Activated CD4-positive, CD25-positive, alpha-beta regulatory T cell treated with anti-CD3 and anti-CD28 coated beads, Interleukin-2, amount 50 U/mL, for 24 hours (primary cell): ENCODE measurements around the gene KRT81.
"Not testable (repeated sequence)": the region's sequence is repeated elsewhere in the genome, so short reads cannot be mapped to it uniquely, and the experiment has no call there.

Source experiments
- ATAC-seq, 2 donors: fragments of 150-1000 bp; cut with Tn5 transposase; one replicate each; pipeline ENCODE4 v1.10.0; 2021; ENCODE audit warnings: mild to moderate bottlenecking in 1 of 2, moderate library complexity in 1 of 2

KRT81 gene

GRCh38 chr12:52295663-52296062 is 4.3 kb upstream of the KRT81 start:
- no peak for ATAC-seq

DNA sequence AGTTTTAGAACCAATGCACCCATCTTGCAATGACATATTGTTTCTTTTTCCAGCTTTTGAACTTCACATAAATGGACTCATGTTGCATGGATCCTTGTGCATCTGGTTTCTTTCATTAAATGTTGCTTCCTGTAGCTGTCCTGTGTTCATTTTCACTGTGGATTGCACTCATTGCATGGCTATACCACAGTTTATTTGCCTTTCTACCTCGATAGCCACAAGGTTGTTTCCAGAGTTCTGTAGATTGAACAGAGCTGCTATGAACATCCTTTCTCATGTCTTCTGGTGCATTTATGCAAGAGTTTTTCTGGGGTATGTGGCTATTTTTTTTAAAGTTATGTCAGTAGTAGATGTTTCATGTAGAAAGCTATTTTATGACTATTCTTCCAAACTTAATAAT is 3.5 kb upstream of the KRT81 start:
- no peak for ATAC-seq

DNA sequence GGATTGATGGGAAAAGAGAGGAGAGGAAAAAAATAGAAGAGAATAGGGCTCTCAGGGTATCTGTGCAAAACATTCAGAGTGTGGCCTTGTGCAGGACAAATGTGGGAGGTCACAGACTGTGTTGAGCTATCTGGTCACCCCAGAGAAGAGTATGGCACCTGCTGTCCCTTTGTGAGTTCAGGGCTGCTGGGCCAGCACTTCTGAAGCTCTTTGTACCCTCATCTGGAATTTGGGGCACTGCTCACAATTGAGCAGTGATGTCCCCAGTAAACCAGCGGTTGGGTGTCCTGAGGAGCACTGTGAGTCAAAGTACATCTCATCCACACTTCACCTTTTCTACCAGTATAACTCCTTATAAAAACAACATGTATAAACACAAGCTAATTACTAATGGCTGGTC is 2.6 kb upstream of the KRT81 start:
- ATAC-seq = no peak

- not testable (repeated sequence) for ATAC-seq
These were observed 725 bp downstream of the KRT81 start for GRCh38 chr12:52290483-52291134.

DNA sequence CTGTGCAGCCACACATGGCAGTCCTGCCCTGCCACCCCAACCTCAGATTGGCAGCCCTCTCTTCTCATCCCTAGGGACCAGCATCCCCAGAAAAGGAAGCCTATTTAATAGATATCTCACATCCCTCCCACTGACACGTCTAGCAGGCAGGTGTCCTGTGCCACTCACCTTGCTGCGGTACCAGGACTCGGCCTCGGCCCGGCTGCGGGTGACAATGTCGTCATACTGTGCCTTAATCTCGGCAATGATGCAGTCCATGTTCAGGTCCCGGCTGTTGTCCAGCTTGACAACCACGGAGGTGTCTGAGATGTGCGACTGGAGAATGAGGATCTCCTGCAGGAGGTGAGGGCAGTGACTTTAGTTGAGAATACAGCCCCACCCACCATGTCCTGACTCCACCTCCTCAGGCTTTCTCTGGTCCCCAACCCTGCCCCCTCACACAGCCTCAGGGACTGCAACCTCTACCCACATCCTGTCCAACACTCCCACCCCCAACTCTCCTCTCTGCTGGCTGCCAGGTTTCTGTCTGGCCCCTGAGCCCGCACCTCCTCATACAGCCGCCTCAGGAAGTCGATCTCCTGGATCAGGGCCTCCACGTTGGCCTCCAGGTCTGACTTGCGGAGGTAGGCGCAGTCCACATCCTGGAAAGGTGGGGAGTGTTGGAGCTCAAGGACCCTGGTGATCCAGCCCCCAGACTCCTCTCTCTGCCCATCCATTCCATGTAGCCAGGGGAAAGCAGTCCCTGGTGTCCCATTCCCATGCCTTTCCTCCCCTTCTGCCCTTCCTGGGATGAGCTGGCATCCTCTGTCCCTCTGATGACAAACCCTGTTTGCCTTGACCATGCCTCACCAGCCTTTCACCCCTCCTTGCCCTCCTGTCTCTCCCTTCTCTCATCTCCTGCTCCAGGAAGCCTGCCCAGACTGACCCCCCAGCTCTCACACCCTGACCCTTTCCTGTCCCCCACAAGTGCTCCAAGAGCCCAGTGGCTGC is 3.2 kb downstream of the KRT81 start:
- not testable (repeated sequence) for ATAC-seq

DNA sequence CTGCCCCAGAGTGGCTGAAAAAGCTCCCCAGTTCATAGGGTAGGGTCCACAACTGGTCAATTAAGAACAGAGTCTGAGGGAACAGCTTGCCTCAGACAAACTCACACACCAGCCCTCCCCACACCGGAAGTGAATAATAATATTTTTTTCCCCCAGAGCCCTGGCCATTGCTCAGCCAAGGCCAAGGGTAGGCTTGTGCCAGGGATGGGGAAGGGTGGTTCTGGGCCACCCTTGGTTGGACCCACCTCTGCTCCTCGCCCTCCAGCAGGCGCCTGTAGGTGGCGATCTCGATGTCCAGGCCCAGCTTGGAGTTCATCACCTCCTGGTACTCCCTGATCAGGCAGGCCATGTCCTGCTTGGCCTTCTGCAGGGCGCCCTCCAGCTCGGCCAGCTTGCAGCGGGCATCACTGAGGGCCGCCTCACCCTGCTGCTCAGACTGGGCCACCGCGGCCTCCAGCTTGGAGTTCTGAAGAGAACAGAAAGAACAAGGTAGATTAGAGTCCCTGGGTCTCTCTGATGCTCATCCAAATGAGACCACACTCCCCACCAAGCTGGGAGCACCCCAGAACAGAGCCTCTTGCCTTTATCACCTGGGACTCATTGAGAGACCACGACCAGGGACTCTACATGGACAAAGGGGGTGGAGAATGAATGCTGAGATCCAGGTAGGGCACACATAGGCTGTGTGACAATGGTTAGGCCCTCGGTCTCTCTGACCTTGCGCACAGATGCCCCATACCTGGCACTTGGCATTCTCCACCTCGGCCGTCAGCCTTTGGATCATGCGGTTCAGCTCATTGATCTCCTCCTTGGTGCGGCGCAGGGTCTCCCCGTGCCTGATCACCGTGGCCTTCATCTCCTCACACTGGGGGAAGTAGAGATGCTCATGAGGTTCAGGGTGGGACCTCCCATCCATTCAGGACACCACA is 4.2 kb downstream of the KRT81 start:
- ATAC-seq = not testable (repeated sequence)

- no peak for ATAC-seq
These were observed 5.3 kb downstream of the KRT81 start for GRCh38 chr12:52285851-52286530.

DNA sequence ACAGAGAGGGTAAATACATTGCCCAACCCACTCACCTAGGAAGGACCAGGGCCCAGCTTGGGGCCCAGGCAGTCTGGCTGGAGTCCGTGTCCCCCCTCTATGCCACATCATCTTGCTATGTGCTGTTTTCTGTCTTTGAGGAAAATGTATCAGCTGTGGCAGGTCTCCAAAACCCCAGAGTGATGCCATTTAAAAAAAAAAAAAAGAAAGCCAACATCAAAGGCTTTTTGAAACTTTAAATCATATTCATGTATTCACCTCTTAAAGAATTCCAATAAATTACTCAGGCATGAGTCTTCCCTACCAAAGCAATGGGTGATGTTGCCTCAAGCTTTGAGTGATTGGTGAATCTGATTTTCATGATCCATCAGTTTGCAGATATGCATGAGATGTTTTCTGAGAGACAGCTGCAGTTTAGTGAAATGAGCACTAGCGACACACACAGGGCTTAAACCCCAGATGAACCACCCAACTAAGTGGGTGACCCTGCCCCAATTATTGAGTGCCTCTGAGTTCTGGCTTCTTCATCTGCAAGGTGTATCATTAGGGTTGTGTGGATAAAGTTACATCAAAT is 6.1 kb downstream of the KRT81 start:
- no peak for ATAC-seq

GRCh38 chr12:52284562-52285171 is 6.7 kb downstream of the KRT81 start:
- ATAC-seq = no peak

DNA sequence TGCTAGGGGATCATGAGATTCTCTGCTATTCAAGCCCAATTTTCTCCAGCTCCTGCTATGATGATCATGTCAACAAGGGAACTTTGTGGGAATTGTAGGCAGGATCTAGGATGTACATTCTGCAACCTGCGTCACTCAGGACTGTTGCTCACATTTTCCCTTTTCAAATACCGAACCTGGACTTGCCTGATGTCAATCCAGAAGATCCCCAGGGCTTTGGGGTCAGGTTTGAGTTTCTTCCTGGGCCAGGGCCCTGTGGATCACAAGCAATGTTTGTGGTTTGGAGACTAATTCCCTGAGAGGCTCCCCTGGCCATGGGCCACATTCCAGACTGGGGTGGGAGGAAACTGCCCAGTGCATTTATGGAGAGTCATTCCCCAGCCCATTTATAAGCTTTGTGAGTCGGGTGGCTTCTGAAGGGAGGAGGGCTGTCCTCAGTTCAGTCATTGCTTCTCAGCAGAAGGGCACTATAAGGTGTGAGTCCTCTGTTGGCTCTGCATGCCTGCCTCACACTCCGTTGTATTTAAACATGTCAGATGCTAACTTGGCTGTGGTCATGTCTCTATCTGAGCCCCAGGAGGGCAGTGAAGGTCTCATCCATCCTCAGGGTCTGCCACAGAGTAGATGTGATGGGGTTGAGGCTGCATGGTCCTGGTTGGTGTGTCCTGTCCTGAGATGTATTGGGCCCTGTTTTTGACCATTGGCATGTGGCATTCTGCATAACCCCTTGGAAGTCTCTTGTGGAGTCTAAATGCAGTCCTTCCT is 10.4 kb downstream of the KRT81 start:
- no peak for ATAC-seq

- no peak for ATAC-seq
These were observed 11.0 kb downstream of the KRT81 start for GRCh38 chr12:52280319-52280795.

DNA sequence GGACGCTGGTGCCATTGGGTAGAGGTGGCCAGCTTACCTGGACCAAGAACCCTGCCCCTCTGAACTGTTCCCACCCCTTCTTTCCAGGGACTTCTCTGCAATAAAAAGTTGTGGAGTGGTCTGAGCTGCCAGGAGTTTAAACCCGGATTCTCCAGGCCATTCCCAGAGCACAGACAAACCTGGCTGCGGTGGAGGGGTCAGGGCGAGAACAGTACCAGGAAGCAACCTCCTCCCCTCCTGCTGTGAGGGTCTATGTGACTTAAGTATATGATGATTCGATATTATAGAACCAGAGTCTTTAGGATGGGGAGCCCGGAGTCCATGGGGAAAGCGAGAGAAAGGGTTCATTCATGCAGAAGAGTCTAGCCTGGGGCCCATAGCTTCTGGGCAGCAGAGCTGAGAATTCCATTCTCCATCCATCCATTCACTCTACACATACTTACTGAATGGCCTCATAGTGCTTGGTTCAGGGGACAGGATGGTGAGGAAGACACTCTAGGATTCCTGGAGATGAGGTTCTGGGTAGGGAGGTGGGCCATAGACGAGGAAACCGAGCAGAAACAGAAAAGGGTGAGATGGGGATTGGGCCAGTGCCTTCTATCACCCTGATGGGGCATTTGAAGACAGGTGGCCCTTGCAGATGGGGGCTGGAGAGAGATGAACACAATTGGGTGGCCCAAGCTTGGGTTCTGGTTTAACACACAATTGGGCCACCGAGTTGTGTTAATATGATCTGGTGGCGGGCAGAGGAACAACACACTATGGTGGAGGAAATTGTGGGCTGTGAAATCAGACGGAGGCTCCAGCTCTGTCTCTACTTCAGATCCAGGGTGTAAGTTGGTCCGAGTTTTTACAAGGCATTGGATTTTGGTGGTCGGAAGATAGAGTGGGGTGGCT is 11.7 kb downstream of the KRT81 start:
- ATAC-seq = no peak

DNA sequence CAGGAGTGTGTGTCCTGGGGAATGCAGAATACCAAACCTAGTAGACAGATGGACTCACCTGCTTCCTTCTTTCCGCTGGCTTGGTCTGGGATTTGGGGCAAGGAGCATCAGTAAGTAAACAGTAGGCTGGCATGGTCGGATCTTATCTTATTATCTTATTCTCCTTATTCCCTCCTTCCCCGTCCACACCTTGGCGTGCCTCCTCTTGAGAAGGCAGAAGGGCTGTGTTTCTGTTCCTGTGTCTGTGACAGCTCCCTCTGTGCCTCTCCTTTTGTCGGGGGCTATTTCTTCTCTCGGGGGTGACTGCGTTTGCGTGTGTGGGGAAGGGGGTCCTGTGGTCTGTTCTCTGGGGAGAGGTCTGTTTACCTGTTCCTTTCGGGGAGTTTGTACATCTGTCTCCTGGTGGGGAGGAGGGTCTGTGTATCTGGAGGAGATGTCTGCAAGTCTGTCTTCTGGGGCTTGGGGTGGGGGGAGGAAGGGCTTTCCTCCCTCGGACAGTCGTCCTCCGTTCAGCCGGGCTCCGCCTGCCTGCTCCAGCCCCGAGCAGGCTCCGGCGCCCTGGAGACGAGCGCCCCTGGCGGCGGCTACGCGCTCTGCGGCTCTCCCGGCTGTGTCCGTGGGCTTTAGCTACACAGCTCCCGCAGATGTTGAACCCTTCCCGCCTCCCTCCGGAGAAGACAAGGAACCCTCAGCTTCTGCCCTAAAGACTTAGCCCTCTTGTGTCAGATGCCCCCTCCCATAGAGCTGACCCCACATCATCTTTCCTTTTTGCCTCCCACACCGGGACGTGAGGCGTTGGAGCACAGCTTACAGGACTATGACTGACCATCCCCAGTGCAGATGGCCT is 12.5 kb downstream of the KRT81 start:
- ATAC-seq = peak; percentile 77 to 86

DNA sequence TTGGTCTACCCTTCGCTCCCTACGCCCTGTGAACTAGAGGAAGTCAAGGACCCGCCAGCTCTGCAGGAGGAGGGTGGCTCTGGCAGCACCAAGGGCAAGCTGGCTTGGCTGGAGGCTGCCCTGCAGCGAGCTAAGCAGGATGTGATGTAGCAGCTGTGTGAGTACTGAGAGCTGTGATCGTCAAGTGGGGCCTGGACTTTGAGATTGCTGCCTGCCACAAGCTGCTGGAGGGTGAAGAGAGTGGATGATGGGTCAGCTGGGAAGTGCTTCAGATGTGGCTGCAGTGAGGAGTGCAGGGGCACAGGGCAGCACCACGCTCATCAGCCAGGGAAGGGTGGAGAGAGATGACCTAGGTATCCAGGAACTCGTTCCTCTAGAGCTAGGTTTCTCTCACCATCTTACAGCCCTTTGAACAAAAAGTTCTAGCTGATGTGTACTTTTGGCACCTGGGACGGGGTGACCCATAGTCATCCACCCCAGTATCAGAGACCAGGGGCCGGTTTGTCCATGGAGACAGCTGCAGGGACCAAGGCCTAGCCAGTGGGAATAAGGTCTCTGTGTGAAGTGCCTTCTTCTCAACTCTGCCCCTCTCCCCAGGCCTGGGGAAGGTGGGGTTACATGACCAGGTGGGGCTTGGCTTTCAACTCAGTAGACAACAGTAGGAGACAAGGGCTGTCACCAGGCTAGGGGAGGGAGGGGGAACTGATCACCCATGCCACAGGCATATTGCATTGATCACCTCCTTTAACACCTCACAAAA is 13.7 kb downstream of the KRT81 start:
- ATAC-seq = no peak

DNA sequence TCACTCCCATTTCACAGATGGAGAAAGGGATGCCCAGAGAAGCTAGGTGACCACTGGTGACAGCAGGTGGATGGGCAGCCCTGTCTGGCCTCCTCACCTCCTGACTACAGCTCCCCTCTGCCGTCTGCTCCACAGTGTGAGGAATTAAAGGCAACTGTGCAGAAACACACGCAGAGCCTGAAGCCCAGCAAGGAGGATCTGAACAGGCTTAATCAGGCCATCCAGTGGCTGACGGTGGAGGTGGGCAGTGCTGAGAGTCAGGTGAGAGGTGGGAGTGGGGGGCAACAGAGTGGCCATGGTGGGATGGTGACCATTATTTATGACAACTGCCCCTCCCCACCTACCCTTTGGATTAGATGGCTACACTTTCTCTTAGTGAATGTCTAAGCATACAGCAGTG is 15.6 kb downstream of the KRT81 start:
- no peak for ATAC-seq

DNA sequence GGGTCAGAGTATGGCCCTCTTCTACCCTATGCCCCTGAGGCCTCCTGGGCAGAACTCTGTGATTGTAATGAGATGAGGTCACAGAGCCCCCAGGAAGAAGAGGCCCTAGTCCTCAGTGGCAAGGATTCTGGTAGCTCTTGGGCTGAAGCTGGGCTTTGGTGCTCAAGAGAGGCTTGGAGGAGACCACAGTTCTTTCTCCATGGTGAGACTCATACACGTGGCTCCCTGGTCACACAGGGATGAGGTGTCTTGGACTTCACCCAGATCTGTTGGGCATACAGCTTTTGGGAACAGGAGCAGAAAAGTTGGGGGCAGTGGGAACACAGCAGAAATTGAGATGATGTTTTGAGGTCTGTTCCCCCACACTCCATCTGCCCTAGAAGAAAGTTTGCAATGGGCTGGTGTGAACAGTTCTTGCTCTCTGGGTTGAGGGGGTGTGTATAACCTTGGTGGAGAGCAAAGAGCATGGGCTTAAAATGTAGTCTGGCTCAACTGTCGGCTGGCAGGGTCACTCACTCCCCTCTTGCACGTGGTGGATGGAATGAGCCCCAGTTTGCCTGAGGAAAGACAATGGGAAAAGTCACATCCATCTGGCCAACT is 16.7 kb downstream of the KRT81 start, which contains the start of gene KRT86:
Gene KRT86, plus strand, starts transcription at position 125 of the 600 bp plus-strand sequence. CDS start 27,272 bp downstream, outside the sequence.
- no peak for ATAC-seq

DNA sequence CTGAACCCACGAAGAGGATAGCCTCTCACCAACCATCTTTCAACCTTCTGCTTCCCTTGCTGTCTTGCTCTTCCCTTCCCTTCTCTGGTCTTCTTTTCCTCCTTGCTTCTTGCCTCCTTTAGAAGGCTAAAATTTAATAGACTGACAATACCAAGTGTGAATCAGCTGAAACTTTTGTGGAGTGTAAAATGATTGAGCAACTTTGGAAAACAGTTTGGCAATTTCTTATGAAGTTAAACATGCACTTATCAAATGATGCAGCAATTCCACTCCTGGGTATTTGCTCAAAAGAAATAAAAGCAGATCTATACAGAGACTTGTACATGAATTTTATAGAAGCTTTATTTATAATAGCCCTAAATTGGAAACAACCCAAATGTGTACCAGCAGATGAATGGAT is 20.2 kb downstream of the KRT81 start:
- ATAC-seq = no peak
